Astrocyte of the cerebellum (primary cell): Measurements from ENCODE around the gene CHST11.

ENCODE experiments used
- DNase-seq: peaks from one replicate; pipeline ENCODE4 v3.0.0-alpha.2; 2011; ENCODE audit warnings: low read depth
- H3K4me3 ChIP-seq: 2 replicates; pipeline ENCODE4 v1.5.1; 2011; ENCODE audit warnings: mild to moderate bottlenecking, low read depth, low read length, moderate library complexity
- in situ Hi-C: cut with HindIII; loops from 2 replicates; pipeline ENCODE4 v1.10.0; 2017; ENCODE audit warnings: low sequenced_read_pairs
- TF ChIP-seq, protein P1 (sequence below): IDR thresholded peaks from 2 replicates; pipeline ENCODE4 v1.5.1; 2012; ENCODE audit warnings: low read length, low read depth, moderate library complexity, mild to moderate bottlenecking; ENCODE audit errors: missing control alignments

The CHST11 gene

DNA sequence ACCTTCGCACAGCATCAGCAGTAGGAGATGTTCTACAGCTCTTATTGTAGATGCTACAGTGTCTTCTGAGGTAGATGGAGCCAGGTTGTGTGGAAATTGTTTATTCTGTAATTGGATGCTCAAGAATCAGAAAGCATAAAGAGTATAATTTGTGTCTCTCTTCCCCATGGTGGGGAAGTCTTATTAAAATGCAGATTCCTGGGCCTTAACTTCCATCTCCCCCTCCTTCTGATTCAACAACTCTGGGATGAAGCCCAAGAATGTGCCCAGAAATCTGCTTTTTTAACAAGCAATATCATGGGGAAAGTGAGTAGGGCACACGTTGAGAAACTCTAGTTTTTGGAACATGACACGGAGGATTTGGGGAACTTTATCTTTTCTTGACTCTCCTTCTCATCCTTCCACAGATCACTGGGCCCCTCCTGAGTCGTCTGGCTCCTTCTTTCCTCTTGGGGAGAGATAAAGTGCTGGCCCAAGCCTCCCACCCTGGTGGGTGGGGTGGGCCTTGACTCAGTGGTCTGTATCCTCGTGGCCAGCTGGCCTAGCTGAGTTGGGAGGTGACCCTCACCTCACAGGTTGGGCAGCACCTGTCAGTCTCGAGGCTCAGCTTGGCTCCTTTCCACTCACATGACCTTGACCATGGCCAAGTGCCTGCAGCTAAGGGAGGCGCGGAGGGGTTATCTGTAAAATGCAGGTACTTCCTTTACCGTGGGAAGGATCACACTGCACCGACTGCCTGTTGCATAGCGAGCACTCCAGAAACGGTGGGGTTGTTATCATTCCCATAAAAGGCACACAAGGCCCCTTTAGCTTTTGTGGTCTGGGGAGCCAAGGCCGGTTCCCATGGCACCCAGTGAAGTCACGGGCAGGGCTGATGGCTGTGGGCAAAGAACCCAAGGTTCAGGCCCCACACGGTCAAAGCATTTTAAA is 141.9 kb downstream of the CHST11 start:
- TF ChIP-seq, protein P1, sequence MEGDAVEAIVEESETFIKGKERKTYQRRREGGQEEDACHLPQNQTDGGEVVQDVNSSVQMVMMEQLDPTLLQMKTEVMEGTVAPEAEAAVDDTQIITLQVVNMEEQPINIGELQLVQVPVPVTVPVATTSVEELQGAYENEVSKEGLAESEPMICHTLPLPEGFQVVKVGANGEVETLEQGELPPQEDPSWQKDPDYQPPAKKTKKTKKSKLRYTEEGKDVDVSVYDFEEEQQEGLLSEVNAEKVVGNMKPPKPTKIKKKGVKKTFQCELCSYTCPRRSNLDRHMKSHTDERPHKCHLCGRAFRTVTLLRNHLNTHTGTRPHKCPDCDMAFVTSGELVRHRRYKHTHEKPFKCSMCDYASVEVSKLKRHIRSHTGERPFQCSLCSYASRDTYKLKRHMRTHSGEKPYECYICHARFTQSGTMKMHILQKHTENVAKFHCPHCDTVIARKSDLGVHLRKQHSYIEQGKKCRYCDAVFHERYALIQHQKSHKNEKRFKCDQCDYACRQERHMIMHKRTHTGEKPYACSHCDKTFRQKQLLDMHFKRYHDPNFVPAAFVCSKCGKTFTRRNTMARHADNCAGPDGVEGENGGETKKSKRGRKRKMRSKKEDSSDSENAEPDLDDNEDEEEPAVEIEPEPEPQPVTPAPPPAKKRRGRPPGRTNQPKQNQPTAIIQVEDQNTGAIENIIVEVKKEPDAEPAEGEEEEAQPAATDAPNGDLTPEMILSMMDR: no peak
- in situ Hi-C loops: no loop called here
- H3K4me3 ChIP-seq: no peak overlapping the region
- DNase-seq: no peak

DNA sequence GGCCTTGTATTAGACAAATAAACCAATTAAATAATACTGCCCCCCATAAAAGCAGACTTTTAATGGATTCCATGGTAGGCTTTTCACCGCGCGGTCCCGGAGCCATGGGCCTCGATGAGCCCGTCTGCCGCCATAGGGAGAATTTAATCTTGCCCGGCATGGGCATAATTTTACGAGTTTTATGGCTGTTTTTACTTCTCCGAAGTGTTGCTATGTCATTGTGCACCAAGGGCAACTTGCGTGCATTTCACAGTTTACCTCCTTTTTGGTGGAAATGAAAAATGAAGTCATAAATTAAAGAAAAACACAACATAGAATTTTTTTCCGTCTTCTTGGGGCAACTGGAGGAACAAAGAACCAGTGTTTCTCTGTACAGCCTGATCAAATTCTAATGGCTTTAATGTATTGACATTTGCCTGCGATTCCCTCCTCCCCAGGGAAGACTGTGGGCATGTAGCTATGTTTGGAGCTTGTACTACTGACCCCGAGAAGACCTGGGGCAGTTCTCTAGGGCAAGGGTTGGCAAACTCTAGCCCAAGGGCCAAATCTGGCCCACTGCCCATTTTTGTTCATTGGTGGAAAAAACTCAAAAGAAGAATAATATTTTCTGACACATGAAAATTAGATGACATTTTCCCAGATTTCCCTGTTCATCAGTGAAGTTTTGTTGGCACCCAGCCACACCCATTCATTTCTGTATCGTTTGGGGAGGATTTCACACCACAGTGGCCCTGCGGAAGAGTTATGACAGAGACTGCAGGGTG is 142.7 kb downstream of the CHST11 start:
- TF ChIP-seq, protein P1: no peak
- no peak overlapping the region for H3K4me3 ChIP-seq
- in situ Hi-C loops: no loop called here
- DNase-seq: no peak

DNA sequence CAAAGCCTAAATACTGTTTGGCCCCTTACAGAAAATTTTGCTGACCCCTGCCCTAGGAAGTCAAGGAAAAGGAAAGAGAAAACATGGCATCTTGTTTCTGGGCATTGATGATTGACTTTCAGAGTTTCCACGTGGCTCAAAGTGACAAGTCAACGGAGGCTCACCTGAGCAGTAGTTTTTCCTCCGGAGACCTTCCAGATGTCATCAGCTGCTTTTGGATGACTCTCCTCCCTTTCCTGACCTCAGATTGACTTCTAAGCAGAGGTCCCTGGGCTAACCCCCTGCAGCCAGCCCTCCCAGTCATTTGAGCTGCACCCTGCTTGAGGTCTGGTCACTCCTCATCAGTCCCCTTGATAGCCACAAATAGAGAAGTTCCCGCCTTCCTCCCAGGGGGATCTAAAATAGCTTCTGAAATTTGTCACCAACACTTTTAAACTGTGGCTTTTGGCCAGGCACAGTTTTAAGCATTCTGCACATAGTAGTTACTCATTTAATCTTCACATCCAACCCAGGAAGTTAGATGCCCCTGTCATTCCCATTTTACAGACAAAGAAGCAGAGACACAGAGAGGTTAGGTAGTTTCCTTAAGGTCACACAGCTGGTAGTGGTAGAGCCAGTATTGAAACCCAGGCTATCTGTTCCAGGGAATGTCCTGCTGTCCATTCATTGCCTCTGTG is 143.4 kb downstream of the CHST11 start:
- DNase-seq: no peak
- TF ChIP-seq, protein P1: no peak
- H3K4me3 ChIP-seq: no peak overlapping the region
- in situ Hi-C loops: no loop called here

DNA sequence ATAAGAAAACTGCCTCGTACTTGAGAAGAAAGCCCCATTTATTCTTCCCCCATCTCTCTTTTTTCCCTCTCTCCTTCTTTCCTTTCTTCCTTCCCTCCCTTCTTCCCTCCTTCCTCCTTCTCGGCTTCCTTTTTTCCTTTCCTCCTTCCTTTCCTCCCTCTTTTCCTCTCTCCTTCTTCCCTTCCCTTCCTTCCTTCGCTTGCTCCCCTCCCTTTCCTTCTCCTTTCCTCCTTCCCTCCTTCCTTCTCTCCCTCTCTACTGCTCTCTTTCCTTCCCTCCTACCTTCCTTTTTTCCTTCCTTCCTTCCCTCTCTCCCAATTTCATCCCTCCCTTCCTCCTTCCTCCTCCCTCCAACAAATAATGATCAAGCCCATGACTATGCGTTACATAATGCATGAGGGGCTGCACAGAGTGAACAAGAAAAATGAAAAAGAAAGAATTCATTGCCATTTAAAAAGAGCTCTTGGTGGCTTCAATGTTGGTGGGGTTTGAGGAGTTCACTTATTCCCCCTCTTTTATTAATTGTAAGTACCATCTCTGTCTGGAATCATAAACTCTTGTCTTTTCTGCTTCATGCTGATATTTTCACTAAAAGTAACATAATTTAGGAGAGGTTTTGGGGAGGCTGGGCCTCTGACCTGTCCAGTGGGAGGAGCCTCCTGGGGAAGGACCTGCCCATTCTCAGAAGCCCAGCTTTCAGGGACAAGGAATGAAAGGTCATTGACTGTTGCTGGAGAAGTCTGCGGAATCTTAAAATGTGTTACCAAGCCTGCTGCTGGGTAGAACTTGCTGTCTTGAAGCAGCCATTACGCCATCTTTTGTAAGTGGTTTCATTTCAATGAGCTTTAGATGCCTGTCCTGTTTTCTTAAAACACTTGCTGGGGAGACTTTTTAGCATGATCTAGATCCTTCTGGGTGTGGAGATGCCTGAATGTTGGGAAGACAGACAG is 144.3 kb downstream of the CHST11 start:
- no peak for DNase-seq
- in situ Hi-C loops: no loop called here
- TF ChIP-seq, protein P1: no peak
- no peak overlapping the region for H3K4me3 ChIP-seq

DNA sequence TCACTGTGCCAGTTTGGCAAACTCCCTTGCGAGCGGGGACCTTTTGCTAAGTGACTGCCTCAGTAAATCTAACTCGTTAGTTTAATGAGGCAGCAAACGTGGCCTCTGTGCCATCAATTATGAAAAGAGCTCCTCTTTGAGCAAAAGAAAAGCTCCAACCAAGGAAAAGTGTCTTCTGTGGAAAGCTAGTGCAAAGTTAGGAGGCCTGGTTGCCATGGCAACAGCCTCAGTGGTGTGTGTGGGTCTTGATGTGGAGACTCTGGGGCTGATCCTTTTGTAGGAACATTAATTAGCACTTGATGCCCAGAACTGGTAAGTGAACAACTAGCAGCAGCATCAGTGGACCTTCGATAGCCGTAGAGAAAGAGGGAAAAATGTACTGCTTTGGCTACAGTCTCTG is 145.7 kb downstream of the CHST11 start:
- TF ChIP-seq, protein P1: no peak
- in situ Hi-C loops: no loop called here
- H3K4me3 ChIP-seq: no peak overlapping the region
- no peak for DNase-seq

DNA sequence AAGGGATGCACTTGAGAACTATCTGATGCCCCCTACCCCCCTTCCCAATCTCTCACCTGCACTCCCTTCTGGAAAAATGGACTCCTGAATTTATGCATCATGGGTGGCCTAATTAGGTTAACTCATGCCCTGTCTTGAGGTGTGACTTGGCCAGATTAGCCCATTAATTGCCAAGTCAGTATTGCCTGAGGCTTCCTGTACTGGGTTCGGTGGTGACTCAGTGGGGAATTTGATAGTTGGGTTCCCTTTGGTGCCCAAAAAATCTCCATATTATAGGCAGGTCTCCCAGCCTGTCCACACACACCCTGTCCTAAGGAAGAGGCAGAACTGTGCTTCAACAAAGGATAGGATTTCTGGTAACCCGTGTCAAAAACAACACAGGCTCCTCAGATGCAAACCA is 146.1 kb downstream of the CHST11 start:
- in situ Hi-C loops: no loop called here
- no peak overlapping the region for H3K4me3 ChIP-seq
- TF ChIP-seq, protein P1: no peak
- no peak for DNase-seq
